ENCODE results near the gene CD3E. TPM values are rescaled to one million over a fixed set of nuclear protein-coding genes. Genes with fewer than 3 reads are reported as not detected.

The CD3E gene
- total and polyA plus RNA-seq, 4 donors: 4.4 to 5.7 (median 5.2) TPM

GRCh38 chr11:118313242-118313641 lies 8.7 kb downstream of the CD3E start:
- 61 to 78% methylated on average over 4 of the region's 4 CpGs for WGBS, 2 donors
- no peak for ATAC-seq (ENCODE audit: insufficient read depth, low FRiP score)

GRCh38 chr11:118314988-118315411 lies 10.5 kb downstream of the CD3E start:
- H3K36me3 ChIP-seq (ENCODE audit: control insufficient read depth in 4 of 4, insufficient read depth in 4 of 4, low read length in 4 of 4): no peaks in the 10 kb centered on the region
- H3K27ac ChIP-seq (ENCODE audit: low read depth in 1 of 2, low read length in 1 of 2): no peak overlapping the region
- ATAC-seq (ENCODE audit: insufficient read depth, low FRiP score): no peak
- H3K27me3 ChIP-seq (ENCODE audit: control insufficient read depth in 3 of 3, insufficient read depth in 3 of 3, low read length in 2 of 3): no peaks in the 10 kb centered on the region
- WGBS, 2 donors: 53 to 72% methylated on average over 7 of the region's 7 CpGs
- H3K4me1 ChIP-seq (ENCODE audit: control insufficient read depth in 5 of 5, insufficient read depth in 5 of 5, low read length in 5 of 5): peaks cover 0 to 21% (median 13%) of the 10 kb centered on the region in 5 donors
- peak in 2 of 3 donors; percentile 29 to 56 for DNase-seq
- no peak overlapping the region for H3K9ac ChIP-seq (ENCODE audit: insufficient read depth in 1 of 2, low read length in 2 of 2)
- no peak for TF ChIP-seq CTCF (IDR thresholded peaks at IDR 0.05; ENCODE audit: control extremely low read depth, extremely low read depth)
- H3K9me3 ChIP-seq (ENCODE audit: control insufficient read depth in 4 of 4, insufficient read depth in 3 of 4, low read length in 3 of 4): no peaks in the 10 kb centered on the region
- no peak overlapping the region for H3K4me3 ChIP-seq

More at GRCh38 chr11:118313242-118313641, 8.7 kb downstream of the CD3E start:
- no peak overlapping the region for H3K9ac ChIP-seq (ENCODE audit: insufficient read depth in 1 of 2, low read length in 2 of 2)
- no peak overlapping the region for H3K4me3 ChIP-seq
- no peaks in the 10 kb centered on the region for H3K9me3 ChIP-seq (ENCODE audit: control insufficient read depth in 4 of 4, insufficient read depth in 3 of 4, low read length in 3 of 4)
- no peak overlapping the region for H3K27ac ChIP-seq (ENCODE audit: low read depth in 1 of 2, low read length in 1 of 2)
- peaks cover 0 to 3% (median 0%) of the 10 kb centered on the region in 3 donors for H3K27me3 ChIP-seq (ENCODE audit: control insufficient read depth in 3 of 3, insufficient read depth in 3 of 3, low read length in 2 of 3)
- TF ChIP-seq CTCF (IDR thresholded peaks at IDR 0.05; ENCODE audit: control extremely low read depth, extremely low read depth): no peak
- no peaks in the 10 kb centered on the region for H3K36me3 ChIP-seq (ENCODE audit: control insufficient read depth in 4 of 4, insufficient read depth in 4 of 4, low read length in 4 of 4)
- peaks cover 0 to 21% (median 10%) of the 10 kb centered on the region in 5 donors for H3K4me1 ChIP-seq (ENCODE audit: control insufficient read depth in 5 of 5, insufficient read depth in 5 of 5, low read length in 5 of 5)
- no peak for DNase-seq

GRCh38 chr11:118318124-118318523 lies 13.6 kb downstream of the CD3E start:
- no peak overlapping the region for H3K27ac ChIP-seq (ENCODE audit: low read depth in 1 of 2, low read length in 1 of 2)
- DNase-seq (no peak), ATAC-seq (ENCODE audit: insufficient read depth, low FRiP score) (no peak)
- H3K4me3 ChIP-seq: no peak overlapping the region
- WGBS, 2 donors: 77 to 80% methylated on average over 4 of the region's 4 CpGs
- no peaks in the 10 kb centered on the region for H3K9me3 ChIP-seq (ENCODE audit: control insufficient read depth in 4 of 4, insufficient read depth in 3 of 4, low read length in 3 of 4)
- H3K4me1 ChIP-seq (ENCODE audit: control insufficient read depth in 5 of 5, insufficient read depth in 5 of 5, low read length in 5 of 5): peaks cover 0 to 21% (median 15%) of the 10 kb centered on the region in 5 donors
- H3K9ac ChIP-seq (ENCODE audit: insufficient read depth in 1 of 2, low read length in 2 of 2): no peak overlapping the region
- no peaks in the 10 kb centered on the region for H3K36me3 ChIP-seq (ENCODE audit: control insufficient read depth in 4 of 4, insufficient read depth in 4 of 4, low read length in 4 of 4)
- no peak for TF ChIP-seq CTCF (IDR thresholded peaks at IDR 0.05; ENCODE audit: control extremely low read depth, extremely low read depth)
- no peaks in the 10 kb centered on the region for H3K27me3 ChIP-seq (ENCODE audit: control insufficient read depth in 3 of 3, insufficient read depth in 3 of 3, low read length in 2 of 3)

All from lung (tissue), 12 donors.